ENCODE results near the gene POC1B.
A peak's percentile ranks its signal among the peaks of the same experiment; 100 is the strongest.

The POC1B gene

GRCh38 chr12:89494411-89495231, 31.2 kb downstream of the POC1B start:
- Histone ChIP-seq H3K36me3 (ENCODE audit: insufficient read depth, low read length) (no peaks in the 10 kb centered on the region), H3K4me3 (ENCODE audit: low read depth, low read length) (no peak overlapping the region), H3K27ac (ENCODE audit: low read depth, low read length) (peak overlapping the region; percentile 18; the same call in 1 of the 2 replicates), H2AFZ (ENCODE audit: low read length, unreplicated experiment) (no peak overlapping the region), H3K4me1 (ENCODE audit: control insufficient read depth, insufficient read depth, low read length, unreplicated experiment) (peaks cover 6% of the 10 kb centered on the region), H3K27me3 (ENCODE audit: insufficient read depth, low read length) (no peaks in the 10 kb centered on the region), H3K79me2 (ENCODE audit: control insufficient read depth, insufficient read depth, low read length, unreplicated experiment) (no peaks in the 10 kb centered on the region)

- Histone ChIP-seq H3K27me3 (ENCODE audit: insufficient read depth, low read length) (no peaks in the 10 kb centered on the region), H3K79me2 (ENCODE audit: control insufficient read depth, insufficient read depth, low read length, unreplicated experiment) (no peaks in the 10 kb centered on the region), H3K4me3 (ENCODE audit: low read depth, low read length) (no peak overlapping the region), H3K27ac (ENCODE audit: low read depth, low read length) (no peak overlapping the region), H3K4me1 (ENCODE audit: control insufficient read depth, insufficient read depth, low read length, unreplicated experiment) (peaks cover 6% of the 10 kb centered on the region), H3K36me3 (ENCODE audit: insufficient read depth, low read length) (no peaks in the 10 kb centered on the region), H2AFZ (ENCODE audit: low read length, unreplicated experiment) (no peak overlapping the region)
Observed at GRCh38 chr12:89493670-89494302, 32.1 kb downstream of the POC1B start.

DNA sequence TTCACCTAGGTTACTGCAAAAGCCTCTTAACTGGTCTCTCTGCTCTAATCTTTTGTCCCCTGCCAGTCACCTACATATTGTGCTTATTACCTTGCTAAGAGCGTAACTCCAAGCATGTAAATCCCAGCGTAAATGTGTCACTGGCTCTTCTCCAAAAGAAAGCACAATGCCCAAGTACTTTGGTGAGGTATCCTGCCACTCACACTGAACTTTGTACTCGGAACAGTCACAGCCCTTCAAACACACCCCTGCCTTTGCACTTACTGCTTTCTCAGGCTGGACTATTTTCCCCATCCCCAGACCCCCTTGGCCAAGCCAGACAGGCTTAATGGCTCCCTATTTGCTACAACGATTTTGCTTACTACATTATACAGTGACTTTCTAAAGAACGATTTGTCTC, 33.0 kb downstream of the POC1B start:
- Histone ChIP-seq H3K79me2 (ENCODE audit: control insufficient read depth, insufficient read depth, low read length, unreplicated experiment) (no peaks in the 10 kb centered on the region), H3K27ac (ENCODE audit: low read depth, low read length) (no peak overlapping the region), H3K4me3 (ENCODE audit: low read depth, low read length) (no peak overlapping the region), H3K4me1 (ENCODE audit: control insufficient read depth, insufficient read depth, low read length, unreplicated experiment) (peaks cover 6% of the 10 kb centered on the region), H3K27me3 (ENCODE audit: insufficient read depth, low read length) (no peaks in the 10 kb centered on the region), H2AFZ (ENCODE audit: low read length, unreplicated experiment) (no peak overlapping the region), H3K36me3 (ENCODE audit: insufficient read depth, low read length) (no peaks in the 10 kb centered on the region)

DNA sequence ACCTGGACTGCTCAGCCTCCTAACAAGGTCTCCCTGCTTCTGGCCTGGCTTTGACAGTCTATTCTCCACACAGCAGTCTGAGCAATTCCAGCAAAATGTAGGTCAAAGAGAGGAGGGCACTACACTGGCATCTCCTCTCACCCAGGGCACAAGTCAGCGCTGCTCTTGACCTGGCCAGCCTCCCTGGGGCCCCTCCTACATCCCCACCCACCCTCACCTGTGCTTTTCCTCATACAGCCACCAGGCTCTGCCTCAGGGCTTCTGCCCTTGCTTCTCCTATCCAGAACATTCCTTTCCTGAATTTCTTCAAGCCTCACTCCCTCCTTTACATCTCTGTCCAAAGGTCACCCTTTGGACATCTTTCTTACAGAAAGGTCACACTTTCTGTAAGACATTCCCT, 34.9 kb downstream of the POC1B start:
- Histone ChIP-seq H3K79me2 (ENCODE audit: control insufficient read depth, insufficient read depth, low read length, unreplicated experiment) (no peaks in the 10 kb centered on the region), H3K27ac (ENCODE audit: low read depth, low read length) (no peak overlapping the region), H2AFZ (ENCODE audit: low read length, unreplicated experiment) (no peak overlapping the region), H3K27me3 (ENCODE audit: insufficient read depth, low read length) (no peaks in the 10 kb centered on the region), H3K36me3 (ENCODE audit: insufficient read depth, low read length) (no peaks in the 10 kb centered on the region), H3K4me3 (ENCODE audit: low read depth, low read length) (no peak overlapping the region), H3K4me1 (ENCODE audit: control insufficient read depth, insufficient read depth, low read length, unreplicated experiment) (peaks cover 6% of the 10 kb centered on the region)

DNA sequence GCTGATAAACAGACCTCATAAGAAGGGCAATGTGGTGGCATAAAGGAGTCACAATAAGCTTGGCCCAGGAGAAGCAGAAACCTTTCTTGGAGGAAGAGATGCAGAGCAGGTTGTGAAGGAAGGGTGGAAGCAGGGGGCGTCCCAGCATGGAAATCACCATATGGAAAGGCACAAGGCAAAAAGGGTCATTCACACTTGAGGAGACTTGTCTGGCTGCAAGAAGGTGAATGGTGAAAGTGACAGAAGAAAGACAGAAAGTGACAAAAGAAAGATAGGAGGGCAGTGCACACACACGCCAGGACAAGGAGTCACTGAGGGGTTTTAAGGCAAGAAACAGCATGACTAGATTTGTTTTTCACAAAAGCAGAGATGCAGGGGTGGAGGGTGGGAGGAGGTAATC, 39.6 kb downstream of the POC1B start:
- no peak overlapping the region for H2AFZ ChIP-seq (ENCODE audit: low read length, unreplicated experiment)
- no peak overlapping the region for H3K4me3 ChIP-seq (ENCODE audit: low read depth, low read length)
- H3K79me2 ChIP-seq (ENCODE audit: control insufficient read depth, insufficient read depth, low read length, unreplicated experiment), result no peaks in the 10 kb centered on the region
- H3K36me3 ChIP-seq (ENCODE audit: insufficient read depth, low read length), result no peaks in the 10 kb centered on the region
- no peak overlapping the region for H3K27ac ChIP-seq (ENCODE audit: low read depth, low read length)
- H3K4me1 ChIP-seq (ENCODE audit: control insufficient read depth, insufficient read depth, low read length, unreplicated experiment), result no peaks in the 10 kb centered on the region
- H3K27me3 ChIP-seq (ENCODE audit: insufficient read depth, low read length), result no peaks in the 10 kb centered on the region

DNA sequence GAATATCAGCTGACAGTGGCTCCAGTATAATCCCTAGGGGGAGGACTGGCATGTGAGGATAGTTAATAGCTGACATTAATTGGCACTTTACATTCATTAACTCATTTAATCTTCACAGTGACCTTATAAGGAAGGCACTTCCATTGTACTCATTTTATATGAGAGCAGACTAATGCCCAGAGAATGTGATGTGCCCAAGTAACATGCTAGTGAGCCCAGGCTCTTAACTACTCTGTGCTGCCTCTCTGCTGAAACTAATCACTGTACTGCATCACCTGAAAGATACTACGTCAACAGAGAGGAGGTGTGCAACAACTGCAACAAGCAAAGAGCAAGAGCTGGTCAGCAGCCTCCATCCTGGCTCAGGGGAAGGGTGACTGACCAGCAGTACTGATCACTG, 41.4 kb downstream of the POC1B start:
- Histone ChIP-seq H3K27me3 (ENCODE audit: insufficient read depth, low read length) (no peaks in the 10 kb centered on the region), H3K4me1 (ENCODE audit: control insufficient read depth, insufficient read depth, low read length, unreplicated experiment) (no peaks in the 10 kb centered on the region), H3K4me3 (ENCODE audit: low read depth, low read length) (no peak overlapping the region), H2AFZ (ENCODE audit: low read length, unreplicated experiment) (no peak overlapping the region), H3K79me2 (ENCODE audit: control insufficient read depth, insufficient read depth, low read length, unreplicated experiment) (no peaks in the 10 kb centered on the region), H3K36me3 (ENCODE audit: insufficient read depth, low read length) (no peaks in the 10 kb centered on the region), H3K27ac (ENCODE audit: low read depth, low read length) (no peak overlapping the region)

GRCh38 chr12:89481213-89481914, 44.5 kb downstream of the POC1B start:
- H3K4me1 ChIP-seq (ENCODE audit: control insufficient read depth, insufficient read depth, low read length, unreplicated experiment), result no peaks in the 10 kb centered on the region
- H3K27ac ChIP-seq (ENCODE audit: low read depth, low read length), result no peak overlapping the region
- no peaks in the 10 kb centered on the region for H3K36me3 ChIP-seq (ENCODE audit: insufficient read depth, low read length)
- H2AFZ ChIP-seq (ENCODE audit: low read length, unreplicated experiment), result no peak overlapping the region
- no peak overlapping the region for H3K4me3 ChIP-seq (ENCODE audit: low read depth, low read length)
- no peaks in the 10 kb centered on the region for H3K27me3 ChIP-seq (ENCODE audit: insufficient read depth, low read length)
- no peaks in the 10 kb centered on the region for H3K79me2 ChIP-seq (ENCODE audit: control insufficient read depth, insufficient read depth, low read length, unreplicated experiment)

GRCh38 chr12:89479982-89480381, 45.9 kb downstream of the POC1B start:
- no peaks in the 10 kb centered on the region for H3K4me1 ChIP-seq (ENCODE audit: control insufficient read depth, insufficient read depth, low read length, unreplicated experiment)
- no peak overlapping the region for H3K27ac ChIP-seq (ENCODE audit: low read depth, low read length)
- no peaks in the 10 kb centered on the region for H3K27me3 ChIP-seq (ENCODE audit: insufficient read depth, low read length)
- no peak overlapping the region for H2AFZ ChIP-seq (ENCODE audit: low read length, unreplicated experiment)
- no peaks in the 10 kb centered on the region for H3K36me3 ChIP-seq (ENCODE audit: insufficient read depth, low read length)
- no peak overlapping the region for H3K4me3 ChIP-seq (ENCODE audit: low read depth, low read length)
- no peaks in the 10 kb centered on the region for H3K79me2 ChIP-seq (ENCODE audit: control insufficient read depth, insufficient read depth, low read length, unreplicated experiment)

- Histone ChIP-seq H3K79me2 (ENCODE audit: control insufficient read depth, insufficient read depth, low read length, unreplicated experiment) (no peaks in the 10 kb centered on the region), H3K27me3 (ENCODE audit: insufficient read depth, low read length) (no peaks in the 10 kb centered on the region), H3K4me1 (ENCODE audit: control insufficient read depth, insufficient read depth, low read length, unreplicated experiment) (peaks cover 4% of the 10 kb centered on the region), H2AFZ (ENCODE audit: low read length, unreplicated experiment) (no peak overlapping the region), H3K27ac (ENCODE audit: low read depth, low read length) (no peak overlapping the region), H3K4me3 (ENCODE audit: low read depth, low read length) (no peak overlapping the region), H3K36me3 (ENCODE audit: insufficient read depth, low read length) (no peaks in the 10 kb centered on the region)
Observed at GRCh38 chr12:89477633-89478279, 48.1 kb downstream of the POC1B start.

DNA sequence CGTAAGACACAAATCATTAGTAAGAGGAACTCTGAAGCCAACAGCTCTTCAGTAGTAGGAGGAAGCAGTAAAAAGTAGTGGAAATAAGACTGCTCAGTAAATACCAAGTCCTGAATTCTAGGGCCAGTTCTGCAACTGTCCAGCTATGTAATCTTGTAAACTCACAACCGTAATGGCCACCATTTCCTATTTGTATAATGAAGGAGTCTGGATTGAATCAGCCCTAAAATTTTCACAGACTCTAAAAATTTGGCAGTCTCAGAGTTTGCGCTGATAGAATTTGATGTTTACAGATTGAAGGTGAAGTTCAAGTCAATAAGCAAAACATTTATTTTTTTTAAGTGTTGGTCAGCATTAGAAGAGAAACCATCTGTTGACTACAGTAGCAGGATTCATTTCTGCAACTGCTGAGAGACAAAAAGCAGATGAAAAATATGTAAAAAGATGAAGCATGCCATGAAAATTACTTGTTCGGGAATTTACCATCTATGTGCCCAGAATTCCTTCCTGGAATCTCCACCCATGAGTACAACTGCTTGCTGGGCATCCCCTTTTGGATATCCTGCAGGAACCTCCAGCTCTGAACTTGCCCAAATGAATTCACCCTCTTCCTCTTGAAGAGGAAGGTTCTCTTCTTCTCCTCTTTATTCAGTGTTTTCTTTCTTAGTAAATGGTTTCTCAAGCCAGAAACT, 48.8 kb downstream of the POC1B start:
- no peak overlapping the region for H3K27ac ChIP-seq (ENCODE audit: low read depth, low read length)
- no peak overlapping the region for H2AFZ ChIP-seq (ENCODE audit: low read length, unreplicated experiment)
- no peaks in the 10 kb centered on the region for H3K27me3 ChIP-seq (ENCODE audit: insufficient read depth, low read length)
- no peak overlapping the region for H3K4me3 ChIP-seq (ENCODE audit: low read depth, low read length)
- peaks cover 9% of the 10 kb centered on the region for H3K4me1 ChIP-seq (ENCODE audit: control insufficient read depth, insufficient read depth, low read length, unreplicated experiment)
- no peaks in the 10 kb centered on the region for H3K36me3 ChIP-seq (ENCODE audit: insufficient read depth, low read length)
- no peaks in the 10 kb centered on the region for H3K79me2 ChIP-seq (ENCODE audit: control insufficient read depth, insufficient read depth, low read length, unreplicated experiment)

All from ACC112 (cell line).